Loucy (cell line): ENCODE data around the gene DHRSX.
"Not testable (repeated sequence)": the region's sequence is repeated elsewhere in the genome, so short reads cannot be mapped to it uniquely, and the experiment has no call there.

Experiments used
- H2AFZ ChIP-seq: fragments of 200-600 bp; sonication (generic); 2 replicates; pipeline ENCODE4 v1.6.0; 2016; ENCODE audit warnings: antibody characterized with exemption, mild to moderate bottlenecking, low read length, moderate library complexity
- H3F3A ChIP-seq: fragments of 200-600 bp; 2 replicates; pipeline ENCODE4 v1.6.0; 2016; ENCODE audit warnings: antibody characterized with exemption, low read depth, mild to moderate bottlenecking
- H3K27me3 ChIP-seq: fragments of 200-600 bp; sonication (generic); 2 replicates; pipeline ENCODE4 v1.6.1; 2014; ENCODE audit warnings: low read length, mild to moderate bottlenecking; ENCODE audit not compliant: insufficient read depth, poor library complexity, severe bottlenecking
- H3K36me3 ChIP-seq: fragments of 200-600 bp; sonication (generic); 2 replicates; pipeline ENCODE4 v1.6.1; 2016; ENCODE audit warnings: low read length; ENCODE audit not compliant: insufficient read depth
- H3K4me1 ChIP-seq: fragments of 200-600 bp; sonication (generic); 2 replicates; pipeline ENCODE4 v1.5.1; 2014; ENCODE audit warnings: low read length, mild to moderate bottlenecking; ENCODE audit not compliant: insufficient read depth, poor library complexity, severe bottlenecking
- H3K4me2 ChIP-seq: fragments of 200-600 bp; sonication (generic); 2 replicates; pipeline ENCODE4 v1.6.0; 2014; ENCODE audit warnings: antibody characterized with exemption, low read length, low read depth, mild to moderate bottlenecking; ENCODE audit not compliant: poor library complexity, severe bottlenecking
- H3K4me3 ChIP-seq: fragments of 200-600 bp; sonication (generic); 2 replicates; pipeline ENCODE4 v1.5.1; 2014; ENCODE audit warnings: low read length, mild to moderate bottlenecking, mixed read lengths; ENCODE audit not compliant: poor library complexity, severe bottlenecking
- H3K79me2 ChIP-seq: fragments of 200-600 bp; sonication (generic); 2 replicates; pipeline ENCODE4 v1.6.1; 2014; ENCODE audit warnings: low read length; ENCODE audit not compliant: insufficient read depth
- H3K9ac ChIP-seq: fragments of 200-600 bp; sonication (generic); 2 replicates; pipeline ENCODE4 v1.6.0; 2014; ENCODE audit warnings: mild to moderate bottlenecking, low read depth, low read length, moderate library complexity; ENCODE audit not compliant: poor library complexity, severe bottlenecking
- H3K9me2 ChIP-seq: fragments of 200-600 bp; sonication (generic); replicated peaks from 2 replicates; pipeline ENCODE4 v1.6.1; 2016; ENCODE audit warnings: low read depth, low read length, mixed read lengths
- H3K9me3 ChIP-seq: fragments of 200-600 bp; sonication (generic); 2 replicates; pipeline ENCODE4 v1.6.1; 2014; ENCODE audit warnings: mild to moderate bottlenecking, antibody characterized with exemption, low read length, low read depth; ENCODE audit not compliant: insufficient read depth
- H4K20me1 ChIP-seq: fragments of 200-600 bp; sonication (generic); 2 replicates; pipeline ENCODE4 v1.6.0; 2014; ENCODE audit warnings: antibody characterized with exemption, low read length, mild to moderate bottlenecking; ENCODE audit not compliant: insufficient read depth, poor library complexity, severe bottlenecking
- EZH2phosphoT487 ChIP-seq: fragments of 200-600 bp; IDR thresholded peaks from 2 replicates; pipeline ENCODE4 v1.6.1; 2018; ENCODE audit warnings: antibody characterized with exemption, mild to moderate bottlenecking, moderate library complexity, borderline replicate concordance
- TF ChIP-seq, protein P1 (sequence below): fragments of 200-600 bp; sonication (generic); conservative IDR thresholded peaks from 2 replicates; pipeline ENCODE4 v1.5.1; 2014; ENCODE audit warnings: mild to moderate bottlenecking, antibody characterized with exemption, low read length

Gene DHRSX

GRCh38 chrX:2484721-2485648, 15.8 kb downstream of the DHRSX start:
- Histone ChIP-seq H3K4me2 (no peak overlapping the region), H3K36me3 (peaks cover 14% of the 10 kb centered on the region; the same call in 1 of the 2 replicates), H2AFZ (no peak overlapping the region), H3K9ac (no peak overlapping the region), H3K4me3 (no peak overlapping the region), H3K4me1 (no peaks in the 10 kb centered on the region), H3K9me2 (no peaks in the 10 kb centered on the region), H3K79me2 (no peaks in the 10 kb centered on the region), H3K27me3 (no peaks in the 10 kb centered on the region), H3F3A (no peaks in the 10 kb centered on the region), H3K9me3 (no peaks in the 10 kb centered on the region), H4K20me1 (no peaks in the 10 kb centered on the region)
- no peak for TF ChIP-seq EZH2phosphoT487
- TF ChIP-seq, protein P1, sequence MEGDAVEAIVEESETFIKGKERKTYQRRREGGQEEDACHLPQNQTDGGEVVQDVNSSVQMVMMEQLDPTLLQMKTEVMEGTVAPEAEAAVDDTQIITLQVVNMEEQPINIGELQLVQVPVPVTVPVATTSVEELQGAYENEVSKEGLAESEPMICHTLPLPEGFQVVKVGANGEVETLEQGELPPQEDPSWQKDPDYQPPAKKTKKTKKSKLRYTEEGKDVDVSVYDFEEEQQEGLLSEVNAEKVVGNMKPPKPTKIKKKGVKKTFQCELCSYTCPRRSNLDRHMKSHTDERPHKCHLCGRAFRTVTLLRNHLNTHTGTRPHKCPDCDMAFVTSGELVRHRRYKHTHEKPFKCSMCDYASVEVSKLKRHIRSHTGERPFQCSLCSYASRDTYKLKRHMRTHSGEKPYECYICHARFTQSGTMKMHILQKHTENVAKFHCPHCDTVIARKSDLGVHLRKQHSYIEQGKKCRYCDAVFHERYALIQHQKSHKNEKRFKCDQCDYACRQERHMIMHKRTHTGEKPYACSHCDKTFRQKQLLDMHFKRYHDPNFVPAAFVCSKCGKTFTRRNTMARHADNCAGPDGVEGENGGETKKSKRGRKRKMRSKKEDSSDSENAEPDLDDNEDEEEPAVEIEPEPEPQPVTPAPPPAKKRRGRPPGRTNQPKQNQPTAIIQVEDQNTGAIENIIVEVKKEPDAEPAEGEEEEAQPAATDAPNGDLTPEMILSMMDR, result no peak

DNA sequence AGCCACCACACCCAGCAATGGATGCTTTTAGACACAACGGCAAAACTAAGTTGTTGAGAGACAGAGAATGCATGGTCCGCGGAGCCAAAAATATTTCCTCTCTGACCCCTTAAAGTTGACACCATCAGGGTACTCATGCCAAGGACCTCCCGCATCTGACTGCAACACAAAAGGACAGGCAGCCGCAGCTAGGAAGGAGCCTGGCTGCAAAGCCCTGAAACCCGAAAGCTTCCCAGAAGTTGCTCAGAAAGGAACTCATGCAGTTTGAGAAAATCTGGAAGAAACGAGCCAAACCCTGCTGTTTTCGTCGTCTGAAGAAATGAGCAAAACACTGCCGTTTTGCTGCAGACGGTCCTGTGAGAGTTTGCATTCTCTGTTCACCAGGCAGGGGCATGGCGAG, 16.5 kb downstream of the DHRSX start:
- no peak overlapping the region for H3K4me3 ChIP-seq
- no peak overlapping the region for H3K4me2 ChIP-seq
- H2AFZ ChIP-seq, result no peak overlapping the region
- H3K36me3 ChIP-seq, result peaks cover 10% of the 10 kb centered on the region; the same call in 1 of the 2 replicates
- H3K79me2 ChIP-seq, result no peaks in the 10 kb centered on the region
- no peak for TF ChIP-seq EZH2phosphoT487
- TF ChIP-seq, protein P1, result no peak
- no peaks in the 10 kb centered on the region for H3F3A ChIP-seq
- H3K9me3 ChIP-seq, result no peaks in the 10 kb centered on the region
- H3K9ac ChIP-seq, result no peak overlapping the region
- no peaks in the 10 kb centered on the region for H3K9me2 ChIP-seq
- no peaks in the 10 kb centered on the region for H4K20me1 ChIP-seq
- no peaks in the 10 kb centered on the region for H3K27me3 ChIP-seq
- H3K4me1 ChIP-seq, result no peaks in the 10 kb centered on the region

- Histone ChIP-seq H3K4me1 (no peaks in the 10 kb centered on the region), H3K9ac (no peak overlapping the region), H3K27me3 (no peaks in the 10 kb centered on the region), H3F3A (no peaks in the 10 kb centered on the region), H3K4me2 (no peak overlapping the region), H3K79me2 (no peaks in the 10 kb centered on the region), H3K9me3 (no peaks in the 10 kb centered on the region), H3K9me2 (no peaks in the 10 kb centered on the region), H2AFZ (no peak overlapping the region), H3K36me3 (peaks cover 3% of the 10 kb centered on the region; the same call in 1 of the 2 replicates), H4K20me1 (no peaks in the 10 kb centered on the region), H3K4me3 (no peak overlapping the region)
- TF ChIP-seq EZH2phosphoT487, result no peak
- TF ChIP-seq, protein P1, result no peak
Observed at GRCh38 chrX:2483398-2484060, 17.2 kb downstream of the DHRSX start.

GRCh38 chrX:2481597-2481996, 19.2 kb downstream of the DHRSX start:
- not testable (repeated sequence) for H3K9ac ChIP-seq, H3K4me2 ChIP-seq, H3K9me2 ChIP-seq, H3K36me3 ChIP-seq, H4K20me1 ChIP-seq, H2AFZ ChIP-seq, H3K4me3 ChIP-seq, H3K4me1 ChIP-seq, H3K9me3 ChIP-seq, H3K79me2 ChIP-seq, H3F3A ChIP-seq, H3K27me3 ChIP-seq

DNA sequence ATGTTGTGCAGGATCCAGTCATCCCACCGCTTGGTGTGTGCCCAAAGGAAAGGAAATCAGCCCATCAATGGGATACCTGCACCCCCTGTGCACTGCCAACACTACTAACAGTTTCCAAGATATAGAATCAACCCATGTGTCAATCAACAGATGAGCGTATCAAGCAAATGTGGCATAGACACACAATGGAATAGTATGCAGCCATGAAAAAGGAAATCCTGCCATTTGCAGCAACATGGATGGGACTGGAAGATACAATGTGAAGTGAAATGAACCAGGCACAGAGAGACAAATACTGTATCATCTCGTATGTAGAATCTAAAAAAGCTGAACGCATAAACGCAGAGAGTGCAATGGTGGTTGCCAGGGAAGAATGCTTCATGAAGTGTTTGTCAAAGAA, 20.8 kb downstream of the DHRSX start:
- H3K36me3 ChIP-seq, H4K20me1 ChIP-seq, H3K4me1 ChIP-seq, H3K9me2 ChIP-seq, H3K4me2 ChIP-seq, H2AFZ ChIP-seq, H3K27me3 ChIP-seq, H3F3A ChIP-seq, H3K79me2 ChIP-seq, H3K9me3 ChIP-seq, H3K9ac ChIP-seq, H3K4me3 ChIP-seq: not testable (repeated sequence)
